Kidney epithelial cell (primary cell): ENCODE measurements around the gene EPB41L2. TPM values are rescaled to one million over a fixed set of nuclear protein-coding genes. Genes with fewer than 3 reads are reported as not detected.
"Not testable (repeated sequence)": the region's sequence is repeated elsewhere in the genome, so short reads cannot be mapped to it uniquely, and the experiment has no call there.

ENCODE experiments used
- DNase-seq: peaks from one replicate; pipeline ENCODE4 v3.0.0-alpha.2; 2010; ENCODE audit warnings: low read depth
- H3K27me3 ChIP-seq: 2 replicates; pipeline ENCODE4 v1.6.0; 2011; ENCODE audit warnings: low read length; ENCODE audit not compliant: control insufficient read depth, insufficient read depth
- H3K36me3 ChIP-seq: 2 replicates; pipeline ENCODE4 v1.5.1; 2011; ENCODE audit warnings: low read length; ENCODE audit not compliant: control insufficient read depth, insufficient read depth
- H3K4me3 ChIP-seq: 2 replicates; pipeline ENCODE4 v1.5.1; 2011; ENCODE audit warnings: low read depth, mild to moderate bottlenecking, control low read depth, low read length
- CTCF ChIP-seq: IDR thresholded peaks from 2 replicates; pipeline ENCODE4 v1.5.1; 2011; ENCODE audit warnings: mild to moderate bottlenecking, moderate library complexity, low read length, control low read depth, inconsistent platforms; ENCODE audit not compliant: insufficient read depth, poor library complexity, severe bottlenecking
- total RNA-seq: library from RNA; depleted of rRNA; stranded (reverse); fragments of >200 nt; gene quantifications from 2 replicates; pipeline ENCODE4 v1.2.3, GENCODE V29; 2015

Gene EPB41L2
- total RNA-seq, 1 donor from 2014 or later, result 48.7 TPM

DNA sequence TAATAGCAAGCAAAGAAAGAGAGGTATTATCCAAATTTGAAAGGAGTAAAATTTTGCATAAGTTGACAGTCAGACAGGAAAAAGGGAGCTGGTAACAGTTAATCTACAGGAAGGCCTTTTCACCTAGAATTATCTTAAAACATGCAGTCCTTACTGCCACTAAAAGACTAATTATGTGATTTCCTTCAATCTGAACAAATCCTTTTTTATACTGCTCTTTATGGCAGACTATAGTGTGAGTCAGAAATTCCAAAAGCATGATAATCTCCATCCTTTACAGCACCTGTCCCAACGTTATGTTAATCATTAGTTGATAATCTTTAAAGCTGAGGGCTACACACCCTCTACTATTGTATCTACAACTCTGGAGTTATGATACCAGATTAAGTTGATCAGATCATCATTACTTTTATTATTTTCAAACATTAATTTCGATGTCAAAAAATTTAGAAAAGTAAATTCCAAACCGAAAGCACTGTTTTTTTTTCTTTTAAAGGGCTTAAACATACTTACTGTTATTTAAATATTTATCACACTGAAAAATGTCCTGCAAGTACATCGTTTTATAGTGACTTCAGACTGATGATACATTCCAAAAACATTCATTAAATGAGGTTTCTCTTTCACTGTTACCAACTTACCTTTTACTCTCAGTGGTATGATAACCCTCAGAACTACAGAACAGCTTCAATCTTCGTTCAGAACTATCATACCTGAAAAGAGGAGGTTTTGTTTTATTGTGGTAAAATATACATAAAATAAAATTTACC lies 39.1 kb upstream of the EPB41L2 start:
- DNase-seq, result peak; percentile 64
- H3K4me3 ChIP-seq, result no peak overlapping the region
- no peaks in the 10 kb centered on the region for H3K27me3 ChIP-seq
- TF ChIP-seq CTCF, result no peak
- no peaks in the 10 kb centered on the region for H3K36me3 ChIP-seq

DNA sequence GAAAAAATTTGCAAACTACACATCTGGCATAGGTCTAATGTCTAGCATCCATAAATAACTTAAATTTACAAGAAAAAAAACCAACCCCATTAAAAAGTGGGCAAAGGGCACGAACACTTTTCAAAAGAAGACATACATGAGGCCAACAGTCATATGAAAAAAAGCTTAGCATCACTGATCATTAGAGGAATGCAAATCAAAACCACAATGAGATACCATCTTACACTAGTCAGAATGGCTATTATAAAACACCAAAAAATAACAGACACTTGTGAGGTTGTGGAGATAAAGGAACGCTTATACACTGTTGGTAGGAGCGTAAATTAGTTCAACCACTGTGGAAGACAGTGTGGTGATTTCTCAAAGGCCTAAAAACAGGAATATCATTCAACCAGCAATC lies 33.7 kb upstream of the EPB41L2 start:
- no peak for TF ChIP-seq CTCF
- DNase-seq, result no peak
- Histone ChIP-seq H3K27me3 (no peaks in the 10 kb centered on the region), H3K4me3 (no peak overlapping the region), H3K36me3 (no peaks in the 10 kb centered on the region)

GRCh38 chr6:131093334-131093733 lies 30.3 kb upstream of the EPB41L2 start:
- TF ChIP-seq CTCF, result no peak
- no peak for DNase-seq
- no peaks in the 10 kb centered on the region for H3K36me3 ChIP-seq
- no peaks in the 10 kb centered on the region for H3K27me3 ChIP-seq
- H3K4me3 ChIP-seq, result no peak overlapping the region

- H3K4me3 ChIP-seq, result not testable (repeated sequence)
These were observed 28.9 kb upstream of the EPB41L2 start for GRCh38 chr6:131091944-131092343.

DNA sequence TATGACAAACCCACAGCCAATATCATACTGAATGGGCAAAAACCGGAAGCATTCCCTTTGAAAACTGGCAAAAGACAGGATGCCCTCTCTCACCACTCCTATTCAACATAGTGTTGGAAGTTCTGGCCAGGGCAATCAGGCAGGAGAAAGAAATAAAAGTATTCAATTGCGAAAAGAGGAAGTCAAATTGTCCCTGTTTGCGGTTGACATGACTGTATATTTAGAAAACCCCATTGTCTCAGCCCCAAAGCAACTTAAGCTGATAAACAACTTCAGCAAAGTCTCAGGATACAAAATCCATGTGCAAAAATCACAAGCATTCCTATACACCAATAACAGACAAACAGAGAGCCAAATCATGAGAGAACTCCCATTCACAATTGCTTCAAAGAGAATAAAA lies 27.3 kb upstream of the EPB41L2 start:
- not testable (repeated sequence) for DNase-seq

More at GRCh38 chr6:131091944-131092343, 28.9 kb upstream of the EPB41L2 start:
- H3K27me3 ChIP-seq, DNase-seq, H3K36me3 ChIP-seq: not testable (repeated sequence)

GRCh38 chr6:131084982-131085381 lies 21.9 kb upstream of the EPB41L2 start:
- no peaks in the 10 kb centered on the region for H3K36me3 ChIP-seq
- DNase-seq, result no peak
- TF ChIP-seq CTCF, result no peak
- no peak overlapping the region for H3K4me3 ChIP-seq
- no peaks in the 10 kb centered on the region for H3K27me3 ChIP-seq

More for the DNA sequence above, 27.3 kb upstream of the EPB41L2 start:
- not testable (repeated sequence) for H3K36me3 ChIP-seq, H3K27me3 ChIP-seq, H3K4me3 ChIP-seq

DNA sequence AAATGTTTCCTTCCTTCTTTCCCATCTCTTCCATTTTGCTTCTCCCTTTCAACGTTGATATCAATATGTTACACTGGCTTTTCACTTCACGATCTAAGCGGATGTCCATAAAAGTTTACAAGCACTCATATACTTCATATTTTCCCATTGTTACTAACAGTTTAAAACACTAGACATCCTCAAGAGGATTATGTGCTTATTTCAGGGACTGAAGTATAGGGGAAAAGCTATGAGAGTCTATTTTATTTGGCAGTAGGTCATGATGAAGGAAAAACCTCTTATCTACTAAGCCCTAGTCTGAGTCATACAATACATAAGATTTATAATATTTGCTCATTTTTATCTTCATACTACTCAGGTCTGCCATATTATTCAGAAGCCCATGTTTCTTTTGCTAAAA lies 20.6 kb upstream of the EPB41L2 start:
- no peak for TF ChIP-seq CTCF
- no peak overlapping the region for H3K4me3 ChIP-seq
- no peak for DNase-seq
- H3K27me3 ChIP-seq, result no peaks in the 10 kb centered on the region
- no peaks in the 10 kb centered on the region for H3K36me3 ChIP-seq
